Neuronal stem cell (in vitro differentiated cells): ENCODE measurements around the gene TRIM52. TPM values are rescaled to one million over a fixed set of nuclear protein-coding genes. Genes with fewer than 3 reads are reported as not detected.
"Not testable (repeated sequence)": the region's sequence is repeated elsewhere in the genome, so short reads cannot be mapped to it uniquely, and the experiment has no call there.

ENCODE experiments used
- DNase-seq: peaks from one replicate; pipeline ENCODE4 v3.0.0-alpha.2; 2013; ENCODE audit warnings: low spot score
- H2AFZ ChIP-seq: one replicate; pipeline ENCODE4 v1.6.1; 2013; ENCODE audit warnings: mild to moderate bottlenecking, low read length, inconsistent platforms
- H2AK5ac ChIP-seq: 2 replicates; pipeline ENCODE4 v1.6.1; 2013; ENCODE audit warnings: low read depth, mild to moderate bottlenecking, inconsistent platforms, low read length, moderate library complexity, mixed read lengths
- H2BK120ac ChIP-seq: 2 replicates; pipeline ENCODE4 v1.6.1; 2013; ENCODE audit warnings: low read depth, mild to moderate bottlenecking, inconsistent platforms, low read length, moderate library complexity, mixed read lengths
- H2BK12ac ChIP-seq: one replicate; pipeline ENCODE4 v1.6.1; 2013; ENCODE audit warnings: low read length, inconsistent platforms
- H2BK15ac ChIP-seq: 2 replicates; pipeline ENCODE4 v1.6.1; 2013; ENCODE audit warnings: mild to moderate bottlenecking, low read length, inconsistent platforms, mixed read lengths
- H2BK5ac ChIP-seq: one replicate; pipeline ENCODE4 v1.6.1; 2013; ENCODE audit warnings: inconsistent platforms, mild to moderate bottlenecking, low read length, moderate library complexity
- H3K14ac ChIP-seq: one replicate; pipeline ENCODE4 v1.6.1; 2013; ENCODE audit warnings: low read length, inconsistent platforms
- H3K18ac ChIP-seq: 2 replicates; pipeline ENCODE4 v1.6.1; 2013; ENCODE audit warnings: low read length, inconsistent platforms
- H3K23ac ChIP-seq: 2 replicates; pipeline ENCODE4 v1.6.1; 2013; ENCODE audit warnings: low read depth, mild to moderate bottlenecking, mixed read lengths, low read length, inconsistent platforms; ENCODE audit not compliant: poor library complexity
- H3K27ac ChIP-seq: replicated peaks from 3 replicates; pipeline ENCODE4 v1.5.1; 2013; ENCODE audit warnings: low read length, inconsistent platforms
- H3K27me3 ChIP-seq, 3 experiments: 2 replicates each; pipeline ENCODE4 v1.6.1; 2013; ENCODE audit warnings: low read length in 3 of 3, mild to moderate bottlenecking in 2 of 3, inconsistent platforms in 1 of 3, low read depth in 1 of 3, mixed read lengths in 1 of 3, moderate library complexity in 1 of 3; ENCODE audit not compliant: control insufficient read depth in 3 of 3, insufficient read depth in 3 of 3
- H3K36me3 ChIP-seq, 2 donors: replicated peaks in 1 of 2; 2 replicates each; pipeline ENCODE4 v1.6.1; 2013; ENCODE audit warnings: low read length in 2 of 2; ENCODE audit not compliant: control insufficient read depth in 2 of 2, insufficient read depth in 2 of 2
- H3K4ac ChIP-seq: 2 replicates; pipeline ENCODE4 v1.6.1; 2013; ENCODE audit warnings: inconsistent platforms, mild to moderate bottlenecking, low read length, moderate library complexity
- H3K4me1 ChIP-seq, 2 donors: 1 replicate in 1 of 2; 2 replicates in 1 of 2; pipeline ENCODE4 v1.6.1; 2013; ENCODE audit warnings: low read length in 2 of 2, low read depth in 1 of 2; ENCODE audit not compliant: control insufficient read depth in 2 of 2, insufficient read depth in 1 of 2
- H3K4me2 ChIP-seq: one replicate; pipeline ENCODE4 v1.6.1; 2013; ENCODE audit warnings: mild to moderate bottlenecking, low read length, inconsistent platforms; ENCODE audit not compliant: insufficient read depth, poor library complexity, severe bottlenecking
- H3K4me3 ChIP-seq, 2 donors: 2 replicates each; pipeline ENCODE4 v1.5.1; 2013; ENCODE audit warnings: low read length in 2 of 2, mild to moderate bottlenecking in 2 of 2, inconsistent platforms in 1 of 2, moderate library complexity in 1 of 2
- H3K79me1 ChIP-seq: one replicate; pipeline ENCODE4 v1.6.1; 2013; ENCODE audit warnings: low read depth, mild to moderate bottlenecking, inconsistent platforms, low read length, moderate library complexity
- H3K9ac ChIP-seq: one replicate; pipeline ENCODE4 v1.6.1; 2013; ENCODE audit warnings: mild to moderate bottlenecking, low read depth, low read length, inconsistent platforms; ENCODE audit not compliant: poor library complexity
- H3K9me3 ChIP-seq, 2 donors: replicated peaks in 1 of 2; 2 replicates each; pipeline versions ENCODE3 to v1.6.1; 2013; ENCODE audit warnings: low read length in 2 of 2, mild to moderate bottlenecking in 2 of 2, inconsistent platforms in 1 of 2, low read depth in 1 of 2, mixed read lengths in 1 of 2, moderate library complexity in 1 of 2; ENCODE audit not compliant: control insufficient read depth in 2 of 2, insufficient read depth in 1 of 2
- H4K8ac ChIP-seq: one replicate; pipeline ENCODE4 v1.6.1; 2013; ENCODE audit warnings: low read depth, mild to moderate bottlenecking, inconsistent platforms, low read length, moderate library complexity
- H4K91ac ChIP-seq: one replicate; pipeline ENCODE4 v1.6.1; 2013; ENCODE audit warnings: low read length, low read depth, mild to moderate bottlenecking, inconsistent platforms; ENCODE audit not compliant: poor library complexity
- WGBS, 2 donors: extraction: QIAGEN DNeasy Blood & Tissue Kit; methylation state at CpG; one replicate each; pipeline ENCODE4 v1.1.7; 2013; ENCODE audit warnings: missing lambda C conversion rate in 2 of 2, mixed read lengths in 1 of 2; ENCODE audit not compliant: insufficient read length in 2 of 2, insufficient replicate concordance in 1 of 2; ENCODE audit errors: extremely low coverage in 2 of 2; 5-methylcytosine and 5-hydroxymethylcytosine counted together
- polyA plus RNA-seq, 2 experiments: library from polyadenylated mRNA; stranded (reverse); fragments of 200-250 nt; gene quantifications; one replicate each; pipeline ENCODE4 v1.2.3, GENCODE V29; 2013

Gene TRIM52
- 4.1 TPM for polyA plus RNA-seq (2013, experiment 1 of 2)
- 4.4 TPM for polyA plus RNA-seq (2013, experiment 2 of 2)

DNA sequence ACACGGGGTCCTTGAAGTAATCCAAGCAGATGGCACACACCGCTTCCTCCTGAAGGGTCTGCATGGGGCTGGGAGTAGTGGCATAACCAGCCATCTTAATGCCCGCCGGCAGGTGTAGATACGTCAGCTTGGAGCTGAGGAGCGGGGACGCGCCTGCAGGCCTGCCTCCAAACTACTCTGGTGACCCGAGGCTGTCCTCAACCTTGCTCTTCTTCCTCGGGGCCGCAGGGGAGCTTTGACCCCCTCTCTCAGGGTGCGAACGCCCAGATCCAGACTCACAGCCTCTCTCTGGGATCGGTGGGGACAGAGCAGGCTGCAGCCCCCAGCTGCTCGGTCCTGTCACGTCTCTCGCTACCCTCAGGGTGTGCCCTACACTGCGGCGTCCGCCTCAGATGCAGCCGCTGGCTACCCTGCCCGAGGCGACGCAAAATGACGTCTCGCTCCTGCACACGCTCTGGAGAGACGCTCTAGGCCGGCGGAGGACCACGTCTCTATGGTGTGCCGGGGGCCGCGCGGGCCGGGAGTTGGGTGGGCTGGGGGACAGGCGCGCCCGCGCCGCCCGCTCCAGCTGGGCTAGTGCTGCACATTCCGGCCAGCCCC, at the start of gene TRIM52:
TSS of gene TRIM52 (minus strand) at position 424 of the 600 bp plus-strand sequence. CDS start at position 94, 330 bp downstream.
- H2AK5ac ChIP-seq: peak within 1 kb of the TSS; percentile 83

DNA sequence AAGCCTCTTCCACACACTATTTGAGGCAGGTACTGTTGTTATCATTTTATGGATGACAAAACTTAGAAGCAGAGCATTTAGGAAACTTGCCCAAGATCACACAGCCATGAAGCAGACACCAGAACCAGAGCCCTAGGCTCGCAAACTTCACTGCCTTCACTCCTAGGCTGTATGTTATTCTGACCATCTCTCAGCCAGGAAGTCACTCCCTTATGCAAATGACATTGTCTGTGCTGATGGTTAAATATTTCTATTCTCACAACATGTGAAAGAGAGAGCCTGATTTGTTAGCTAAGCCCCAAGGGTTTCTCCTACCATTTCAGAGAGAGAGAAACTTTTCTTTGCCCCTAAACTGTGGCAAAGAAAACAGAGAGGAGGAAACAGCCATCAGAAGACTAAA, 26.4 kb upstream of the TRIM52 start:
- not testable (repeated sequence) for H2BK120ac ChIP-seq, H3K14ac ChIP-seq, H3K9ac ChIP-seq, H2BK12ac ChIP-seq, H2BK15ac ChIP-seq, H3K4me2 ChIP-seq, H3K18ac ChIP-seq, H2AFZ ChIP-seq, DNase-seq, H2BK5ac ChIP-seq, H3K23ac ChIP-seq, H3K4me3 ChIP-seq, H3K27me3 ChIP-seq, H4K8ac ChIP-seq, H4K91ac ChIP-seq, H2AK5ac ChIP-seq, H3K4me1 ChIP-seq, H3K4ac ChIP-seq, H3K27ac ChIP-seq, H3K9me3 ChIP-seq
- Histone ChIP-seq H3K79me1 (peaks cover 11% of the 10 kb centered on the region), H3K36me3 (peaks cover 12 to 63% of the 10 kb centered on the region in 2 donors)
- WGBS, 2 donors: no CpG with 5 or more reads among the region's 1 CpG

More for the DNA sequence above, at the start of gene TRIM52:
- Histone ChIP-seq H3K36me3 (peaks cover 11 to 44% of the 10 kb centered on the region in 2 donors), H3K14ac (peak within 1 kb of the TSS; percentile 49), H3K79me1 (peaks cover 6% of the 10 kb centered on the region), H3K9me3 (no peaks in the 10 kb centered on the region), H2AFZ (peak within 1 kb of the TSS; percentile 95), H2BK15ac (no peak within 1 kb of the TSS), H2BK120ac (no peak within 1 kb of the TSS), H3K4me3 (peak within 1 kb of the TSS; percentile 82), H2BK12ac (peak within 1 kb of the TSS; percentile 2), H3K27me3 (no peaks in the 10 kb centered on the region), H3K18ac (peak within 1 kb of the TSS; percentile 98), H3K27ac (peak within 1 kb of the TSS; percentile 92), H4K91ac (no peak within 1 kb of the TSS), H3K4me1 (peaks cover 20 to 23% of the 10 kb centered on the region in 2 donors), H3K9ac (peak within 1 kb of the TSS; percentile 96), H3K4ac (peak within 1 kb of the TSS; percentile 48), H3K4me2 (peak within 1 kb of the TSS; percentile 78), H4K8ac (peak within 1 kb of the TSS; percentile 8), H2BK5ac (peak within 1 kb of the TSS; percentile 91), H3K23ac (peak within 1 kb of the TSS; percentile 90)
- peak; percentile 94 for DNase-seq
- no CpG with 5 or more reads among the region's 43 CpGs for WGBS, 2 donors

GRCh38 chr5:181285962-181286705, 25.2 kb upstream of the TRIM52 start:
- DNase-seq, H3K18ac ChIP-seq: not testable (repeated sequence)

More at GRCh38 chr5:181285962-181286705, 25.2 kb upstream of the TRIM52 start:
- not testable (repeated sequence) for H3K9me3 ChIP-seq, H3K23ac ChIP-seq, H2AFZ ChIP-seq, H3K4me1 ChIP-seq, H3K4me3 ChIP-seq, H4K91ac ChIP-seq, H2BK12ac ChIP-seq, H2AK5ac ChIP-seq, H3K4me2 ChIP-seq, H3K27ac ChIP-seq, H2BK120ac ChIP-seq, H3K14ac ChIP-seq, H3K9ac ChIP-seq, H3K4ac ChIP-seq, H3K27me3 ChIP-seq, H2BK15ac ChIP-seq, H2BK5ac ChIP-seq, H4K8ac ChIP-seq
- Histone ChIP-seq H3K36me3 (peaks cover 12 to 61% of the 10 kb centered on the region in 2 donors), H3K79me1 (peaks cover 18% of the 10 kb centered on the region)
- WGBS, 2 donors: no CpG with 5 or more reads among the region's 10 CpGs
